ENCODE results near the gene SYT3.
"Not testable (repeated sequence)": the region's sequence is repeated elsewhere in the genome, so short reads cannot be mapped to it uniquely, and the experiment has no call there.

The SYT3 gene

DNA sequence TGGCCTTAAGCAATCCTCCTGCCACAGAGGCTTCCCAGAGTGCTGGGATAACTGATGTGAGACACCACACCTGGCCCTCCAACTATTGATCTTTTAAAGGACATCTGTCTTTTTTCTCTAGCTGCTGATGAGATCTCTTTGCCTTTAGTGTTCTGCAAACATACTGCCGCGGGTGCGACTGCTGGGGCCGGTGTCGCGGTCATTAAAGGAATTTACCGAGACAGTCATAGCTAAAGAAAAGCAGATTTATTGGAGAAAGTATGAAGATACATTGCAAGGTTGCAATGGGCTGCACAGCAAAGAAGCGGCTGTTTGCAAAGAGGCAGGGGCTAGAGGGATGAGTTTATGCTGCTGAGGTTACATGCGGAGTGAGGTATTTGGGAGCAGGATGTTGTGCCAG lies 40.3 kb downstream of the SYT3 start:
- TF ChIP-seq TCF7L2 (IDR thresholded peaks at IDR 0.05; ENCODE audit: borderline replicate concordance, low read depth, low read length) (no peak), SETDB1 (IDR thresholded peaks at IDR 0.05; ENCODE audit: insufficient read length, low read length) (peak; percentile 35)
- no peaks in the 10 kb centered on the region for H3K9me3 ChIP-seq (ENCODE audit: control insufficient read depth, insufficient read depth, low read depth, low read length)
- CTCF ChIA-PET, result interaction anchor here (0.5 to 2.0 kb wide), 6 partner anchors 8 to 307 kb away, joined by 3 to 5 read pairs (median 4); no protein-coding TSS in a partner anchor

DNA sequence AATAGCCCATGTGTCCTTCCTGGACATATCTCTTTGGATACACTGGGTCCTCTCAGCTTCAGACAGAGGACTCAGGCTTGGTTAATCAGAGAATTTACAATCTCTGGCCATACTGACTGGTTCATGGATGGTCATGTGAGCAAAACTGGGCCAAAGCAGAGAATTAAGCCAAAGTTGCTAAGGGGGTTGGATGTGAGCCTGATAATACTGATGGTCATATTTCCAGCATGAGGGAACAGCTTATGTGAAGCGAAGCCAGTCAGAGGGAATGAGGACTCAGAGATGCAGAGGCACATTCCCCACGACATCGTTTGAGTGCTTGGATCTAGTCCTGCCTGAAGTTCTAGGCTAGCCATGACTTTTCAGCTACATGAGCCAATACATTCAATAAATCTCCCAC lies 49.5 kb downstream of the SYT3 start:
- Histone ChIP-seq H3K27ac (ENCODE audit: extremely low read depth, low read depth, low read length) (no peak overlapping the region), H3K9me3 (ENCODE audit: control insufficient read depth, insufficient read depth, low read depth, low read length) (no peaks in the 10 kb centered on the region), H3K4me1 (ENCODE audit: control insufficient read depth, insufficient read depth, low read length) (no peaks in the 10 kb centered on the region), H3K36me3 (ENCODE audit: control insufficient read depth in 2 of 2, insufficient read depth in 1 of 2, low read length in 2 of 2) (no peaks in the 10 kb centered on the region), H3K4me3 (ENCODE audit: low read depth, low read length) (no peak overlapping the region)
- CTCF ChIA-PET, result interaction anchor here (0.6 to 1.3 kb wide), 4 partner anchors 9 to 73 kb away, joined by 3 to 5 read pairs (median 4); no protein-coding TSS in a partner anchor
- POLR2A ChIA-PET, result interaction anchor here (0.5 to 1.1 kb wide), 3 partner anchors 18 to 322 kb away, joined by 4 to 9 read pairs (median 6); no protein-coding TSS in a partner anchor
- no peak for TF ChIP-seq ZNF292 (tag by site-specific recombination; IDR thresholded peaks at IDR 0.05; ENCODE audit: borderline replicate concordance, low read depth)
- TF ChIP-seq ZNF211 (tag by site-specific recombination; IDR thresholded peaks at IDR 0.05; ENCODE audit: low read depth), result no peak
- no peak for TF ChIP-seq GLI4 (tag by site-specific recombination; IDR thresholded peaks at IDR 0.05)
- TF ChIP-seq, protein P1, sequence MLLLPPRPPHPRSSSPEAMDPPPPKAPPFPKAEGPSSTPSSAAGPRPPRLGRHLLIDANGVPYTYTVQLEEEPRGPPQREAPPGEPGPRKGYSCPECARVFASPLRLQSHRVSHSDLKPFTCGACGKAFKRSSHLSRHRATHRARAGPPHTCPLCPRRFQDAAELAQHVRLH (tag by site-specific recombination; IDR thresholded peaks at IDR 0.05), result no peak
- TF ChIP-seq ZBTB20 (tag by site-specific recombination; IDR thresholded peaks at IDR 0.05), result no peak
- TF ChIP-seq ZBTB1 (tag by site-specific recombination; IDR thresholded peaks at IDR 0.05), result no peak
- TF ChIP-seq ZNF596 (tag by site-specific recombination; IDR thresholded peaks at IDR 0.05), result no peak
- no peak for TF ChIP-seq KLF1 (tag by site-specific recombination; IDR thresholded peaks at IDR 0.05)
- no peak for TF ChIP-seq ZNF121 (tag by site-specific recombination; IDR thresholded peaks at IDR 0.05)
- TF ChIP-seq ZNF654 (tag by site-specific recombination; IDR thresholded peaks at IDR 0.05; ENCODE audit: low read depth), result no peak
- TF ChIP-seq ZNF473 (tag by site-specific recombination; IDR thresholded peaks at IDR 0.05), result no peak
- no peak for TF ChIP-seq ZNF2 (tag by site-specific recombination; IDR thresholded peaks at IDR 0.05)
- TF ChIP-seq ZNF747 (tag by site-specific recombination; IDR thresholded peaks at IDR 0.05), result no peak
- TF ChIP-seq ZNF544 (tag by site-specific recombination; IDR thresholded peaks at IDR 0.05), result no peak

More for the DNA sequence above, 40.3 kb downstream of the SYT3 start:
- H3K36me3 ChIP-seq (ENCODE audit: control insufficient read depth in 2 of 2, insufficient read depth in 1 of 2, low read length in 2 of 2), result no peaks in the 10 kb centered on the region
- H3K27ac ChIP-seq (ENCODE audit: extremely low read depth, low read depth, low read length), result no peak overlapping the region
- no peak overlapping the region for H3K4me3 ChIP-seq (ENCODE audit: low read depth, low read length)
- POLR2A ChIA-PET, result no interaction called here
- H3K4me1 ChIP-seq (ENCODE audit: control insufficient read depth, insufficient read depth, low read length), result peaks cover 2% of the 10 kb centered on the region; the same call in 1 of the 2 replicates

DNA sequence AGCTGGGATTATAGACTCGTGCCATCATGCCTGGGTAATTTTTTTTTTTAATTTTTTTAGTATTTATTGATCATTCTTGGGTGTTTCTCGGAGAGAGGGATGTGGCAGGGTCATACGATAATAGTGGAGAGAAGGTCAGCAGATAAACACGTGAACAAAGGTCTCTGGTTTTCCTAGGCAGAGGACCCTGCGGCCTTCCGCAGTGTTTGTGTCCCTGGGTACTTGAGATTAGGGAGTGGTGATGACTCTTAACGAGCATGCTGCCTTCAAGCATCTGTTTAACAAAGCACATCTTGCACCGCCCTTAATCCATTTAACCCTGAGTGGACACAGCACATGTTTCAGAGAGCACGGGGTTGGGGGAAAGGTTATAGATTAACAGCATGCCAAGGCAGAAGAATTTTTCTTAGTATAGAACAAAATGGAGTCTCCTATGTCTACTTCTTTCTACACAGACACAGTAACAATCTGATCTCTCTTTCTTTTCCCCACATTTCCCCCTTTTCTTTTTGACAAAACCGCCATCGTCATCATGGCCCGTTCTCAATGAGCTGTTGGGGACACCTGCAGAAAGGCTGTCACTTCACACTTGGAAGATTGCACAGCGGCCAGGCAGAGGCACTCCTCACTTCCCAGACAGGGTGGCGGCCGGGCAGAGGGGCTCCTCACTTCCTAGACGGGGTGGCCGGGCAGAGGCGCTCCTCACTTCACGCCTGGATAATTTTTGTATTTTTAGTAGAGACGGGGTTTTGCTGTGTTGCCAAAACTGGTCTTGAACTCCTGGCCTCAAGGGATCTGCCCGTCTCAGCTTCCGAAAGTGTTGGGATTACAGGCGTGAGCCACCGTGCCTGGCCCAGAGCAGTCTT lies 57.7 kb downstream of the SYT3 start:
- H3K4me1 ChIP-seq (ENCODE audit: control insufficient read depth, insufficient read depth, low read length); H3K36me3 ChIP-seq (ENCODE audit: control insufficient read depth in 2 of 2, insufficient read depth in 1 of 2, low read length in 2 of 2); H3K4me3 ChIP-seq (ENCODE audit: low read depth, low read length); H3K9me3 ChIP-seq (ENCODE audit: control insufficient read depth, insufficient read depth, low read depth, low read length); H3K27ac ChIP-seq (ENCODE audit: extremely low read depth, low read depth, low read length): not testable (repeated sequence)
- ChIA-PET CTCF (interaction anchor here (0.7 kb wide), 1 partner anchor 26 kb away, joined by 4 read pairs; no protein-coding TSS in a partner anchor), POLR2A (interaction anchor here (0.6 kb wide), 1 partner anchor 12 kb away, joined by 6 read pairs; no protein-coding TSS in a partner anchor)

DNA sequence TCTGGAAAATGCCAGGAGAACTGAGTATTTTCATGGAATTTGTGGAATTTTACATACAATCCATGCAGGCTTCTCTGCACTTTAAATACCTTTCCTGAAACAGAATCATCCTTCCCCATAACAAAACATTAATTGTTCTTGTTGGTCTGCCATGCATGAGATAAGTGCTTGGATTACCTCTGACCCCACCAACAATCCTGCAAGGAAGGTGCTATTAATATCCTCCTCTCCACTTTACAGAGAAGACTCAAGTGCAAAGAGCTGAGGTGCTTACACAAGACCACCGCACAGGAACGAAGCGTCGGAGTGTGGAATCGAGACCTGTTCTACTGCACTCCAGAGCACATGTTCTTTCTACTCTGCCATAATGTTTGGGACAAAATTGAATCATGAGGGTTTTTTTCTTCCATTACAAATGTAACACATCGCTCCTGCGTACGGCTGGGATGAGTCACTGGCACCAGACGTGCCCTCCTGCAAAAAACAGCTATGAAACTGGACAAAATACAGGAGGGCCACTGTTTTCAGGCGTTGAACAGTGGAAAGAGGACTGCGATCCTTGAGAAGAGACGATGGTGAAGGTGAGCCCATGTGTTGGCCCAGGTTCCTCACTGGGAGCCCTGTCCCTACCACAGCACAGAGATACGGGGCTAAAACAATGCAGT lies 58.6 kb downstream of the SYT3 start:
- Histone ChIP-seq H3K4me3 (ENCODE audit: low read depth, low read length) (no peak overlapping the region), H3K4me1 (ENCODE audit: control insufficient read depth, insufficient read depth, low read length) (no peaks in the 10 kb centered on the region), H3K9me3 (ENCODE audit: control insufficient read depth, insufficient read depth, low read depth, low read length) (no peaks in the 10 kb centered on the region), H3K36me3 (ENCODE audit: control insufficient read depth in 2 of 2, insufficient read depth in 1 of 2, low read length in 2 of 2) (no peaks in the 10 kb centered on the region), H3K27ac (ENCODE audit: extremely low read depth, low read depth, low read length) (no peak overlapping the region)
- ChIA-PET CTCF (no interaction called here), POLR2A (no interaction called here)
- TF ChIP-seq ZNF510 (tag by site-specific recombination; IDR thresholded peaks at IDR 0.05; ENCODE audit: insufficient replicate concordance), result no peak
- no peak for TF ChIP-seq KLF16 (tag by site-specific recombination; IDR thresholded peaks at IDR 0.05)
- no peak for TF ChIP-seq ZFHX2 (tag by site-specific recombination; conservative IDR thresholded peaks at IDR 0.05)
- no peak for TF ChIP-seq ZFP37 (tag by site-specific recombination; IDR thresholded peaks at IDR 0.05)
- TF ChIP-seq ZNF221 (tag by site-specific recombination; IDR thresholded peaks at IDR 0.05; ENCODE audit: borderline replicate concordance), result no peak
- TF ChIP-seq, protein P2, sequence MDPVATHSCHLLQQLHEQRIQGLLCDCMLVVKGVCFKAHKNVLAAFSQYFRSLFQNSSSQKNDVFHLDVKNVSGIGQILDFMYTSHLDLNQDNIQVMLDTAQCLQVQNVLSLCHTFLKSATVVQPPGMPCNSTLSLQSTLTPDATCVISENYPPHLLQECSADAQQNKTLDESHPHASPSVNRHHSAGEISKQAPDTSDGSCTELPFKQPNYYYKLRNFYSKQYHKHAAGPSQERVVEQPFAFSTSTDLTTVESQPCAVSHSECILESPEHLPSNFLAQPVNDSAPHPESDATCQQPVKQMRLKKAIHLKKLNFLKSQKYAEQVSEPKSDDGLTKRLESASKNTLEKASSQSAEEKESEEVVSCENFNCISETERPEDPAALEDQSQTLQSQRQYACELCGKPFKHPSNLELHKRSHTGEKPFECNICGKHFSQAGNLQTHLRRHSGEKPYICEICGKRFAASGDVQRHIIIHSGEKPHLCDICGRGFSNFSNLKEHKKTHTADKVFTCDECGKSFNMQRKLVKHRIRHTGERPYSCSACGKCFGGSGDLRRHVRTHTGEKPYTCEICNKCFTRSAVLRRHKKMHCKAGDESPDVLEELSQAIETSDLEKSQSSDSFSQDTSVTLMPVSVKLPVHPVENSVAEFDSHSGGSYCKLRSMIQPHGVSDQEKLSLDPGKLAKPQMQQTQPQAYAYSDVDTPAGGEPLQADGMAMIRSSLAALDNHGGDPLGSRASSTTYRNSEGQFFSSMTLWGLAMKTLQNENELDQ (tag by site-specific recombination; IDR thresholded peaks at IDR 0.05; ENCODE audit: low read depth), result no peak
- no peak for TF ChIP-seq ZNF175 (tag by site-specific recombination; IDR thresholded peaks at IDR 0.05)
- TF ChIP-seq ZNF677 (tag by site-specific recombination; IDR thresholded peaks at IDR 0.05), result no peak
- no peak for TF ChIP-seq OVOL3 (tag by site-specific recombination; IDR thresholded peaks at IDR 0.05)
- no peak for TF ChIP-seq ZNF138 (tag by site-specific recombination; IDR thresholded peaks at IDR 0.05; ENCODE audit: borderline replicate concordance)

Measured in HEK293 (cell line).